HG03060 (cell line): ENCODE results near the gene TGM1.

Source experiments
- ATAC-seq: cut with Tn5 transposase; IDR thresholded peaks from one replicate; pipeline ENCODE4 v1.9.1; 2021; ENCODE audit warnings: low read depth, moderate number of reproducible peaks; ENCODE audit not compliant: unreplicated experiment

Gene TGM1

GRCh38 chr14:24262821-24263733 is at the start of gene TGM1:
Gene TGM1 (minus strand): TSS chr14:24263177. CDS start chr14:24262352, 825 bp downstream.
- ATAC-seq: no peak

- ATAC-seq: no peak
Observed at GRCh38 chr14:24311837-24312615, 49.0 kb upstream of the TGM1 start.

GRCh38 chr14:24310646-24311604 is 47.9 kb upstream of the TGM1 start, which contains the start of gene LTB4R:
Gene LTB4R (plus strand): TSS chr14:24311502. CDS start chr14:24315652, 4,150 bp downstream.
- peak; percentile 46 for ATAC-seq

- no peak for ATAC-seq
Observed at GRCh38 chr14:24310265-24310645, 47.3 kb upstream of the TGM1 start.

GRCh38 chr14:24309538-24310264 is 46.7 kb upstream of the TGM1 start, which contains the start of gene LTB4R2:
Gene LTB4R2 (plus strand): TSS chr14:24310140. CDS start chr14:24310665, 525 bp downstream.
- no peak for ATAC-seq

GRCh38 chr14:24308342-24309124 is 45.6 kb upstream of the TGM1 start:
- no peak for ATAC-seq

- no peak for ATAC-seq
Observed at GRCh38 chr14:24307575-24308341, 44.8 kb upstream of the TGM1 start, which contains the start of gene CIDEB. Gene CIDEB (minus strand): TSS chr14:24307977. CDS start chr14:24307858, 119 bp downstream.

GRCh38 chr14:24307156-24307574 is 44.2 kb upstream of the TGM1 start:
- no peak for ATAC-seq

GRCh38 chr14:24304019-24304387 is 41.0 kb upstream of the TGM1 start:
- no peak for ATAC-seq

GRCh38 chr14:24300326-24300980 is 37.5 kb upstream of the TGM1 start:
- no peak for ATAC-seq

- ATAC-seq: peak; percentile 42
Observed at GRCh38 chr14:24299255-24300191, 36.5 kb upstream of the TGM1 start, which contains the start of the genes DHRS1 and NOP9. Gene DHRS1 (minus strand): TSS chr14:24299780. CDS start chr14:24299106, 674 bp downstream. Gene NOP9 (plus strand): TSS chr14:24299850. CDS start chr14:24299955, 105 bp downstream.

GRCh38 chr14:24298892-24299254 is 35.9 kb upstream of the TGM1 start:
- ATAC-seq: no peak

- ATAC-seq: no peak
Observed at GRCh38 chr14:24297190-24297964, 34.4 kb upstream of the TGM1 start.

GRCh38 chr14:24296341-24297157 is 33.6 kb upstream of the TGM1 start:
- ATAC-seq: no peak

GRCh38 chr14:24293525-24293924 is 30.5 kb upstream of the TGM1 start:
- ATAC-seq: no peak
